Aorta (tissue), 5 donors: ENCODE measurements around the gene SOX5. TPM values are rescaled to one million over a fixed set of nuclear protein-coding genes. Genes with fewer than 3 reads are reported as not detected.

Experiments
- ATAC-seq: fragments of 200-7000 bp; cut with Tn5 transposase; one replicate; pipeline ENCODE4 v1.9.1; 2022; ENCODE audit warnings: moderate library complexity; ENCODE audit not compliant: low FRiP score
- DNase-seq, 2 donors: peaks; one replicate each; pipeline ENCODE4 v3.0.0-alpha.2; 2020
- H3K27ac ChIP-seq, 2 donors: one replicate each; pipeline ENCODE4 v1.5.1; 2013; ENCODE audit warnings: low read length in 2 of 2, mild to moderate bottlenecking in 2 of 2, moderate library complexity in 2 of 2, control low read depth in 1 of 2, inconsistent platforms in 1 of 2, low read depth in 1 of 2
- H3K27me3 ChIP-seq, 2 donors: one replicate each; pipeline ENCODE4 v1.6.1; 2013; ENCODE audit warnings: control low read depth in 1 of 2, low read length in 1 of 2, mild to moderate bottlenecking in 1 of 2, moderate library complexity in 1 of 2; ENCODE audit not compliant: insufficient read depth in 2 of 2, control insufficient read depth in 1 of 2
- H3K36me3 ChIP-seq, 2 donors: one replicate each; pipeline ENCODE4 v1.6.1; 2013; ENCODE audit warnings: control low read depth in 1 of 2, low read length in 1 of 2, mild to moderate bottlenecking in 1 of 2; ENCODE audit not compliant: insufficient read depth in 2 of 2, control insufficient read depth in 1 of 2
- H3K4me1 ChIP-seq, 2 donors: one replicate each; pipeline ENCODE4 v1.6.1; 2013; ENCODE audit warnings: low read length in 2 of 2, control low read depth in 1 of 2, mild to moderate bottlenecking in 1 of 2, moderate library complexity in 1 of 2; ENCODE audit not compliant: insufficient read depth in 2 of 2, control insufficient read depth in 1 of 2
- H3K4me3 ChIP-seq, 2 donors: one replicate each; pipeline ENCODE4 v1.5.1; 2013; ENCODE audit warnings: low read length in 2 of 2, control low read depth in 1 of 2, mild to moderate bottlenecking in 1 of 2
- H3K9me3 ChIP-seq: one replicate; pipeline ENCODE4 v1.6.1; 2013; ENCODE audit warnings: mild to moderate bottlenecking, low read length; ENCODE audit not compliant: control insufficient read depth
- WGBS, 2 donors: extraction: QIAGEN DNeasy Blood & Tissue Kit; methylation state at CpG; one replicate each; pipeline ENCODE4 v1.1.7; 2013; 5-methylcytosine and 5-hydroxymethylcytosine counted together
- intact Hi-C, 2 donors: fragments of 100-400 bp; cut with DNase I; formaldehyde crosslinking; loops; one replicate each; pipeline versions ENCODE4 v1.14.2 to v1.15.0; 2022
- polyA plus RNA-seq, 2 donors: library from polyadenylated mRNA; stranded (reverse); fragments of 200-250 nt; gene quantifications; one replicate each; pipeline ENCODE4 v1.2.3, GENCODE V29; 2013
- total RNA-seq, 2 donors: library from RNA; stranded (reverse); fragmentation: NEBNext Ultra II Directional; extraction: Animal tissue kit (Norgen Biotek cat#: 25700); gene quantifications; one replicate each; pipeline ENCODE4 v1.2.1, GENCODE V29; 2021
- donor health status: healthy with polysubstance abuse.
- donor health status: Bipolar disorder and iron deficiency.
- donor health status: DM: no; HTN: no; CAD: no.
- donor health status: DM: no; HTN: no; CAD: no.
- donor health status: DM: yes; HTN: yes; CAD: no.

SOX5 gene
- total and polyA plus RNA-seq, 4 donors, result 2.1 to 58.3 (median 29.2) TPM

- intact Hi-C loops, result no loop called here
Measured at GRCh38 chr12:23895792-23896218, 53.7 kb downstream of the SOX5 start.

DNA sequence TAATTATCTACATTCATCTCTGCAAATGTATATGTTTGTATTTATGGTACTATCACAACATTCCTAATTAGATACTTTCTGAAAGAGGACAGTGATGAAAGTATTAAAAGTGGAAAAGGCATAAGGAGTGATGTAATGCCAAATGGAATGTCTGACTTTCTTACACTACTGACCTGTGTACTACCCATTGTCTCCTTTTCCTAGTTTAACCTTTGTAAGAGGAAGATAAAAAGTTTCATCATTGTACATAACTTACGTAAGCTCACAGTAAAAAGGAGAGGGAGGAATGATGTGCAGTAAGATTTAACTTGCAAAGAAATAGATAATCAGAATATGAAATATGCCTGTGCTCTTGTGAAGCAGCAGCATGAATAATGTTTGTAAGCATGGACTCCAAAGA, 55.9 kb downstream of the SOX5 start:
- H3K27me3 ChIP-seq, result no peaks in the 10 kb centered on the region
- H3K9me3 ChIP-seq, result no peaks in the 10 kb centered on the region
- no peaks in the 10 kb centered on the region for H3K4me1 ChIP-seq
- H3K4me3 ChIP-seq, result no peak overlapping the region
- DNase-seq, result no peak
- ATAC-seq, result no peak
- 96 to 100% methylated on average over 1 of the region's 1 CpG for WGBS, 2 donors
- no peak overlapping the region for H3K27ac ChIP-seq
- no peaks in the 10 kb centered on the region for H3K36me3 ChIP-seq
- intact Hi-C loops, result no loop called here

More at GRCh38 chr12:23895792-23896218, 53.7 kb downstream of the SOX5 start:
- Histone ChIP-seq H3K4me3 (no peak overlapping the region), H3K9me3 (no peaks in the 10 kb centered on the region), H3K36me3 (no peaks in the 10 kb centered on the region), H3K27ac (no peak overlapping the region), H3K27me3 (no peaks in the 10 kb centered on the region), H3K4me1 (no peaks in the 10 kb centered on the region)
- ATAC-seq (no peak), DNase-seq (no peak)
- WGBS, 2 donors, result 82 to 85% methylated on average over 5 of the region's 5 CpGs

- H3K36me3 ChIP-seq, result no peaks in the 10 kb centered on the region
- 94 to 95% methylated on average over 3 of the region's 3 CpGs for WGBS, 2 donors
- no peak overlapping the region for H3K4me3 ChIP-seq
- DNase-seq (no peak), ATAC-seq (no peak)
- intact Hi-C loops, result no loop called here
- no peak overlapping the region for H3K27ac ChIP-seq
- no peaks in the 10 kb centered on the region for H3K27me3 ChIP-seq
- peaks cover 0 to 2% of the 10 kb centered on the region in 2 donors for H3K4me1 ChIP-seq
- no peaks in the 10 kb centered on the region for H3K9me3 ChIP-seq
Measured at GRCh38 chr12:23891115-23891514, 58.4 kb downstream of the SOX5 start.

DNA sequence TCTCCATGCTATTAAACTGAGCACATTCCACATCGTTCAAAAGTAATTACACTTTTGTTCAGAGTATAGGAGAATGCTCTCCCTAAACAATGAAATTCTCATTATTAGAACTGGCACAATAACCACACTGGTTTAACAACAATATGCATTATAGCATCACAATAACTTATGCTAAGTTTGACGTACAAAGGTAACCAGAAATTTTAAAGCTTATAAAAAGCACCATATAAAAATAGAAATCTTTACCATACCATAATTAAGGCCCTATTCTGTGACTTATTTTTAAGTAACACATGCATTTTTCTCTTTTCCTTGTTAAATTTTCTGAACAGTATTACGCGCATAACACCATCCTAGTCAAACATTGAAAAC, 60.4 kb downstream of the SOX5 start:
- H3K4me3 ChIP-seq, result no peak overlapping the region
- no peak for ATAC-seq
- no peak overlapping the region for H3K27ac ChIP-seq
- no peaks in the 10 kb centered on the region for H3K36me3 ChIP-seq
- H3K9me3 ChIP-seq, result no peaks in the 10 kb centered on the region
- peaks cover 0 to 2% of the 10 kb centered on the region in 2 donors for H3K4me1 ChIP-seq
- WGBS, 2 donors, result 82 to 83% methylated on average over 4 of the region's 4 CpGs
- intact Hi-C loops, result no loop called here
- DNase-seq, result no peak
- H3K27me3 ChIP-seq, result no peaks in the 10 kb centered on the region

- ATAC-seq, result no peak
- no peak overlapping the region for H3K27ac ChIP-seq
- no peak for DNase-seq
- no peaks in the 10 kb centered on the region for H3K9me3 ChIP-seq
- H3K36me3 ChIP-seq, result no peaks in the 10 kb centered on the region
- WGBS, 2 donors, result 75 to 79% methylated on average over 5 of the region's 5 CpGs
- no peak overlapping the region for H3K4me3 ChIP-seq
- H3K4me1 ChIP-seq, result peaks cover 0 to 2% of the 10 kb centered on the region in 2 donors
- no peaks in the 10 kb centered on the region for H3K27me3 ChIP-seq
- intact Hi-C loops, result no loop called here
Measured at GRCh38 chr12:23888396-23889068, 60.9 kb downstream of the SOX5 start.

DNA sequence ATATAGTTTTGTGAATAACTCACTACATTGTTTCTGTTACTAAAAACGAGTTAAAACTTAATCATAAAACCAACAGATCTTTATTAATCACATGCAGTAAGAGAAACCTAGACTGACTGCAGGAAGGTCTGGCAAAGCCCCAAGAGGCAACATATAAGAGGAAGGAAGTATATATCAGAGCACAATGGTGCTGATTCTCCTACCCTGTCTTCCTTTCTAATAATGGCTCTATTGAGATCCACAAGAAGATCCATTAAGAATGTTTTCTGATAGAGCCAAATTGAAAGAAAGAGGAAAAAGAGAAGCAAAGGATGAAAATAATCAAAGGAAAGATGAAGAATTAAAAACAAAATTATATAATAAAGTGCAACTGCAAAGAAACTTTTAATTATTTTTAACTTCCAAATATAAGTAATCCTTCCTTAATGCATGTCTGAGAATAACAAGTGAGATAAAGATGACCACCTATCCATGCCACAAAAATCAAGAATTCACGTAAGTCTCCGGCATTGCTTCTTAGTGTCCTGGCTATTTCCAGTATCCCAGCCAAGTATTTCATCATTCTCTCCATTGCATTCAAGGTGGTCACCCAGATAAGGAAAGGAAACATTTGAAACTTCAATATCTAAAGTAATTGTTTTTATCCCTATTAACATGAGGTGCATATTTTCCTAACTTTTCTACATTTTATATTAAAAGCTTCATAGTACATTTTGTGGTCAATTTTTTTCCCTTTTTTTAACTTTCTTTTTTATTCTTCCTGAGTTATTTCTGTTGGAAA, 62.2 kb downstream of the SOX5 start:
- no peak overlapping the region for H3K27ac ChIP-seq
- H3K4me3 ChIP-seq, result no peak overlapping the region
- no peak for ATAC-seq
- DNase-seq, result no peak
- no peaks in the 10 kb centered on the region for H3K9me3 ChIP-seq
- no peaks in the 10 kb centered on the region for H3K27me3 ChIP-seq
- peaks cover 0 to 2% of the 10 kb centered on the region in 2 donors for H3K4me1 ChIP-seq
- no peaks in the 10 kb centered on the region for H3K36me3 ChIP-seq
- intact Hi-C loops, result no loop called here
- WGBS, 2 donors, result 42 to 49% methylated on average over 3 of the region's 3 CpGs

DNA sequence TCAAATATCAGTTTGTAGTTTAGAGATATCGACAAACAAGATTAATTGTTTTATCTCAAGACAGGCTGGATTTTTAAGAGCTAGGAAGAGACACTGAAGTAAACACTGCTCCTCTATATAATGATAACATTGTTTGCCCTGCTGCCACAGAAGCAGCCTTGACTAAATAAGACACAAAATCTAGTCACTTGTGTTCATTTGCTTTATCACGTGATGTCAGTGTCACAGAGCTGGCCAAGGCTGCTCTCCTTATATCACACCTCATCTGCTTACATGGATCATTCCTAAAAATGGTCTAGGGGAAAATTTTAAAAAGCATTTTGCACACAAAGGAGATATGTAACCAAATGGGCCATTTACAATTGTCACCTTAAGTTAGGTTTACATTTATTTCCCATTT, 64.1 kb downstream of the SOX5 start:
- no peak overlapping the region for H3K27ac ChIP-seq
- intact Hi-C loops, result no loop called here
- no peaks in the 10 kb centered on the region for H3K36me3 ChIP-seq

DNA sequence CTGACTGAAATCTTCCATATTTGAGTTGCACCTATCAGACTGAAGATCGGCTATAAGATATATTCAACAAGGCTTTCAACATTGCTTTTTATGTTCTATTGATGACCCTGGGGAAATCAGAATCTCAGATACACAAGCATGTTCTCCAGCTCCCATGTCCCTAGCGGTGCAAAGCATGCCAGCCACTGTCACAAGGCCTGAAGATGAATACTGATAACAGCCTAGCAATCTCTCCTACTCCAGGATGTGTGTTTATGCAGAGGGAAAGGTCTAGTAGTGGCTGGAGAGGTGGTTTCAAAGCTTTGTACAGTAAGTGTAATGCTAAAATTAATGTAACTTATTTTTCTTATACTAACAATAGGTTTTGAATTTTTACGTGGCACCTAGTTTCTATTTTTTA, 64.6 kb downstream of the SOX5 start:
- intact Hi-C loops, result no loop called here
- no peak overlapping the region for H3K4me3 ChIP-seq
- no peaks in the 10 kb centered on the region for H3K9me3 ChIP-seq
- H3K36me3 ChIP-seq, result no peaks in the 10 kb centered on the region
- no peak for ATAC-seq
- peaks cover 0 to 2% of the 10 kb centered on the region in 2 donors for H3K4me1 ChIP-seq
- 94 to 96% methylated on average over 3 of the region's 3 CpGs for WGBS, 2 donors
- H3K27me3 ChIP-seq, result no peaks in the 10 kb centered on the region
- H3K27ac ChIP-seq, result no peak overlapping the region
- no peak for DNase-seq

More for the DNA sequence above, 64.1 kb downstream of the SOX5 start:
- WGBS, 2 donors, result 88 to 91% methylated on average over 2 of the region's 2 CpGs
- peaks cover 0 to 2% of the 10 kb centered on the region in 2 donors for H3K4me1 ChIP-seq
- H3K9me3 ChIP-seq, result no peaks in the 10 kb centered on the region
- no peak for ATAC-seq
- DNase-seq, result no peak
- no peak overlapping the region for H3K4me3 ChIP-seq
- H3K27me3 ChIP-seq, result no peaks in the 10 kb centered on the region

DNA sequence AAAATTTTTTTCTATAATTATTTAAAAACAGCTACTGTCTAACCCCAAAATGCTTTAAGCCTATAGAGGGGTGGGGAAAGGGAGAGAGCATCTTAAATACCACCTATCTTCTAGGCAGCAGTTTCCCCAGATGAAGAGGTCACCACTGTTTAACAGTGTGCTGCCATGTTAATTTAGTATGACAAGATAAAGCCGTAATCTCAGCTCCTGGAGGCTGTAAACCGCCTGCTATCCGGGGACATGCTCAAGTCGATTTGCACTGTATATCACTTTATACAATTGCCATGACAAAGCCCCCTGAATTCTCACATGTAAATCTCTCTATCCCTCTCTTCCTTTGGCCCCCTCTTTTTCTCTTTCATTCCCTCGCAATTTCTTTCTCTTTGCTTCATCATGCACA, 68.5 kb downstream of the SOX5 start:
- Histone ChIP-seq H3K27me3 (no peaks in the 10 kb centered on the region), H3K27ac (no peak overlapping the region), H3K4me3 (no peak overlapping the region), H3K36me3 (no peaks in the 10 kb centered on the region), H3K9me3 (no peaks in the 10 kb centered on the region), H3K4me1 (no peaks in the 10 kb centered on the region)
- WGBS, 2 donors, result 90 to 93% methylated on average over 5 of the region's 5 CpGs
- no peak for ATAC-seq
- intact Hi-C loops, result no loop called here
- no peak for DNase-seq
